ENCODE results near the gene ALAD.
"Not testable (repeated sequence)": the region's sequence is repeated elsewhere in the genome, so short reads cannot be mapped to it uniquely, and the experiment has no call there.

ALAD gene

GRCh38 chr9:113401027-113401792 is at the start of gene ALAD:
ALAD (minus strand) TSS chr9:113401284; CDS start chr9:113393559, 7,725 bp downstream.
- no peak for FAIRE-seq

GRCh38 chr9:113449376-113449775 is 48.3 kb upstream of the ALAD start:
- no peak for FAIRE-seq

DNA sequence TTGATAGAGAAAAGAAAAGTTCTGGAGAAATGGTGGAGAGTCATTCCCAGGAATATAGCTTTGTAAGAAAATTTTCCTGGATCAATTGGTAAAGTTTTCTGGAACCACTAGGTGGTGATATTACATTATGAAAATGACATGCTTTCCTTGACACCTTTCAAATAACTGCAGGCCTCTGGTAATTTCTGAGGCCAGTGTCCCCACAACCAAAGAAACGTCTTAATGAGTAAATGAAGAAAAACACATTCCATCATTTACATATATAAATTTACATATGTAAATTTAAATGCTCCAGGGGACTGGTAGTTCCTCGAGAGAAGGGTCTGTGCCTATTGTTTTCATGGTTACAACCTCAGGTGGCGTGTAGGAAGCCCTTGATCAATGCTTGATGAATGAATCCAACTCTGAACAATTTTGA is 45.2 kb upstream of the ALAD start:
- peak; percentile 97 for FAIRE-seq

GRCh38 chr9:113444736-113445135 is 43.7 kb upstream of the ALAD start:
- FAIRE-seq, result no peak

DNA sequence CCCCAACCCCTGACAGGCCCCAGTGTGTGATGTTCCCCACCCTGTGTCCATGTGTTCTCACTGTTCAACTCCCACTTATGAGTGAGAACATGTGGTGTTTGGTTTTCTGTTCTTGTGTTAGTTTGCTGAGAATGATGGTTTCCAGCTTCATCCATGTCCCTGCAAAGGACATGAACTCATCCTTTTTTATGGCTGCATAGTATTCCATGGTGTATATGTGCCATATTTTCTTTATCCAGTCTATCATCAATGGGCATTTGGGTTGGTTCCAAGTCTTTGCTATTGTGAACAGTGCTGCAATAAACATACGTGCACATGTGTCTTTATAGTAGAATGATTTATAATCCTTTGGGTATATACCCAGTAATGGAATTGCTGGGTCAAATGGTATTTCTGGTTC is 36.6 kb upstream of the ALAD start:
- FAIRE-seq, result not testable (repeated sequence)

GRCh38 chr9:113436728-113437515 is 35.8 kb upstream of the ALAD start:
- FAIRE-seq, result no peak

- no peak for FAIRE-seq
These were observed 30.1 kb upstream of the ALAD start for GRCh38 chr9:113431191-113431590.

DNA sequence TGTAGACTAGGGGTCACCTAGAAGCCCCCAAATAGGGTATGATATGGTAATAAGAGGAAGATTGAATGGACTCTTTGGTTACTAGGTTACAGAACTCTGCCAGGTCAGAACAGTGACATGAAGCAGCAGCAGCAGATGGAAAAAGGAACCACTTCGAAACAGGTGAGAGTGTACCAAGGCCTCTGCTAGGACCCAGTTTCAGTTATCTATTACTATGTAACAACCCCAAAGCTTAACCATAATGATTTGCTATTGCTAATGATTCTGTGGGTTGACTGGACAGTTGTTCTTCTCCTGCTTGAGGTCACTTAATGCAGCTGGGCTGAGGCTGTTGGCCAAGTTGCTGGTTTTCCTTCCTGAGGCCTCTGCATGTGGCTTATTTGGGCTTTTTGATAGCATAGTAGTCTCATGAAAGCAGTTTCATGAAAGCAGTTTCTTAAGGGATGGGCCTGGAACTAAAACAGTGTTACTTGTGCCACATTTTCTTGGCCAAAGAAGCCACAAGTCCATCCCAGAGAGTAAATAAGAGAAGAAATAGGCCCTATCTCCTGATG is 27.1 kb upstream of the ALAD start:
- no peak for FAIRE-seq

- no peak for FAIRE-seq
These were observed 26.5 kb upstream of the ALAD start for GRCh38 chr9:113427629-113428028.

- FAIRE-seq, result no peak
These were observed 25.6 kb upstream of the ALAD start for GRCh38 chr9:113426701-113427100.

DNA sequence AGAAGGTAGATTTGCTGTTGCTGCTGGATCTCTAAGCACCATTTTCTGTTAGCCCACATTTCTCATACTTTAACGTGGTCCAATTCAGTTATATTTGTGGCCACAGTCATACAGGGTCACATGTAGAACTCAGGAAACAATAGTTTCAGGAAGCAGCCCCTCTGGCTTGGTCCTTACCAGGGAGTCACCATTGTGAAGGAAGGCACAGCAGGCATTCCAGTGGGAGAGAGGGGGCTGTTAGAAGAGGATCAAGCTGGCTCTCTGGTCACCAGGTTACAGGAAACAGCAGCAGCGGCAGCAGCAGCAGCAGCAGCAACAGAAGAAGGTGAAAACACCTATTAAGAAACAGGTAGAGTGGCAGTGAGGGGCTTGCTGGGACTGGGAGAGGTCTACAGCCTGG is 24.0 kb upstream of the ALAD start:
- no peak for FAIRE-seq

GRCh38 chr9:113421726-113422125 is 20.6 kb upstream of the ALAD start:
- FAIRE-seq, result no peak

GRCh38 chr9:113417370-113417769 is 16.3 kb upstream of the ALAD start:
- no peak for FAIRE-seq

DNA sequence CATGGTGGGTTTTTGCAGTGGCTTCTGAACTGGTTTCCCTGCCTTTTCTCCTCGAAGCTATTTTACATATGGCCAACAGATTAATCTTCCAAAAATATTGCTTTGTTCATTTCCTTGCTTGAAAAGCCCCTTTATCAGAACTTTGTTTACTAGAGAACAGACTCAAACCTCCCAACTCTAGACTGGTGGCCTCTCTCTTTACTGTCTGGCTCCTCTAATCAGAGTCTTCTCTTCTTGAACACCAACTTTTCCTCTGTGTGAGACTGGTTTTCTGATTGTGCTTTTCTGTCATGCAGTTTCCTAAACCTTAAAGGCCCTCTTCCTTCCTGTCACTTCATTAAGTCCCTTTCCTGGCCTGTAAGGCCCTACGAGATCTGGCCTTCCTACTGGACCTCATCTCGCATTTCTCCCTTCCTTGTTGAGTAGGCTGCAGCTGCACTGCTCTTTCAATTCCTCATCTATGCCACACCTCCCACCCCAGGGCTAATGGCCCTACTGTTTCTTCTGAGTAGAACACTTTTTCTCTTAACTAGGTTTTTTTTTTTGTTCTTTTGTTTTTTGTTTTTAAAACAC is 15.2 kb upstream of the ALAD start:
- FAIRE-seq, result no peak

DNA sequence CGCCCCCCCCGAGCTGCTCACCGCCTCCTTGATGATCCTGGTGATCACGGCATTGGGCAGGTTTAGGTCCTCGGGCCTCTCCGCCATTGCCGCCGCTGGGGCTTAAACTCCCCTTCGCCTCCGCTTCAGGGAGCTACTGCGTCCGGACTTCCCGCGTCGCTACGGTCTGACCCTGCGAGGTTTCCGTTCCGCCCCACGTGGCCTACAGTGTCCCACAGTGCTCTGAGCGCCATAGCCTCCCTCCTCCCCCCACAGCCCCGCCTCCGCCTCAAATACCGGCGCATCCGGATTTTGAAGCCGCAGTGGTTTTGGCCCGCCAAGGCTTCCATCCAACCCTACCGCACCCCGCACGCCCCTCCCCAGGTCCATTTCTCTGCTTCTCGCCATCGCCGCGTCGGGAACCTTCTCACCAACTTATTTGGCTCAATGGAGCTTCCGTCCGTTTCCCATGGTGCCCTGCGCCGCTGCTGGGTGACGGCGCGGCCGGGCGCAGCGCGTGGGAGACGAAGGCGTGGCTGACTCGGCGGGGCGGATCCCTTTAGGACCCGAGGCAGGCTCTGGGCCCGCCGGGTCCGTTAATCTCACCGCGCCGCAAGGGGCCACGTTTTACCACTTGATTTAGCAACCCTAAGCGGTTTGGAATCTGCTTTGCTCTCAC is 9.3 kb upstream of the ALAD start, which contains the start of the genes C9orf43 and POLE3:
TSS of gene C9orf43 (plus strand) at position 541 of the 658 bp plus-strand sequence. CDS start 2,747 bp downstream, outside the sequence.
TSS of gene POLE3 (minus strand) at position 469 of the 658 bp plus-strand sequence. CDS start at position 87, 382 bp downstream.
- FAIRE-seq, result no peak

DNA sequence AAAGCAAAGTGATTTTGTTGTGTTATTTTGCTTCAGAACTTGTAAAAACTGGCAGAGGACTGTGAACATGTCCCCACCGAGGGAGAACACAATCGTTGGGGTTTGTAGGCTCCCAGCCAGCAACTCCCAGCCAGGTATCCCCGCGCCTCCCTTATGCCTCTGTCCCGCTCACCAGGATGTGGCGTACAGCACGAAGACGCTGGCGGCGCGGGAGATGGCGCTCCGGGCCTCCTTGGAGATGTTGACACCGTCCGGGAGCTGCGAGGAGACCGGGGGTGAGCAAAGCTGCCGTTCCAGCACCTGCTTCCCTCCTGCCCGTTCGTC is 8.8 kb upstream of the ALAD start:
- FAIRE-seq, result no peak

DNA sequence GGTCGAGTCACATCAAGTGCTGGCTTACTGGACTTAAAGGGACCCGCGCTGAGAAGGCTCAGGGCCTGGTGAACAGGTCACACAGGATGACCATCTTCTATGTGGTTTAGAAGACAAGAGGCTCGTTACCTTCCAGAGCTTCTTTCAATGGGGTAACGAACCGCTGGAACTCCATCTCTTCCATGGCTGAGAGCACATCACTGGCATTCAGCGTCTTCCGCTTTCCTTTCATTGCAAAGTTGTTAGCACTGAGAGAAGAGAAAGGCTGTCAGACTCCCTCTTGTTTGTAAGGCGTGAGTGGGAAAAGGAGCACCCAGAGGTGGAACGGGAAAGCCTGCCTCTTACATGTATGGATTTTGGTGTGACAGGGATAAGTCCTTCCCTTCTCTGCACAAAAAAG is 8.4 kb upstream of the ALAD start:
- no peak for FAIRE-seq

DNA sequence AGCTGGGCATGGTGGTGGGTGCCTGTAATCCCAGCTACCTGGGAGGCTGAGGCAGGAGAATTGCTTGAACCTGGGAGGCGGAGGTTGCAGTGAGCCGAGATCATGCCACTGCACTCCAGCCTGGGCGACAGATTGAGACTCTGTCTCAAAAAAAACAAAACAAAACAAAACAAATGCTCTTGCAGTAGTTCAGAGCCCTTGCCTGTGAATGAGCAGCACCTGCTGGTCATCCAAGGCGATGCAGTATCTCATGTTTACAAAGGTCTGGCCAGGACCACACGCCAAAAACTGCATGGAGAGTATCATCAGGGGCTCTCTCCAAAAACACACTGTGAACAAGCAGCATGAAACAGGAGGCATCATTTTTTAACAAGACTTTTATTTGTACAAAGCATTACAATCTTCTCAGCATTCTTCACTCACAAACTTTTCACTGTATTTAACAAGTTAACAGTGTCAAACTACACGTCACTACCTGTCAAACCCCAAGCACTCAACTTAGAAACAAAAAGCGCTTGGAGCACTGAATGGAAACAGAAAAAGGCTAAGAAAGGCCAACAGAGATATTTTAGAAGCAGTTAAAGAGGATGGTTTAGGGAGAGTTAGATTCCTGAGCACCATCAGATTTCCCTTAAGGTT is 5.9 kb upstream of the ALAD start:
- not testable (repeated sequence) for FAIRE-seq

DNA sequence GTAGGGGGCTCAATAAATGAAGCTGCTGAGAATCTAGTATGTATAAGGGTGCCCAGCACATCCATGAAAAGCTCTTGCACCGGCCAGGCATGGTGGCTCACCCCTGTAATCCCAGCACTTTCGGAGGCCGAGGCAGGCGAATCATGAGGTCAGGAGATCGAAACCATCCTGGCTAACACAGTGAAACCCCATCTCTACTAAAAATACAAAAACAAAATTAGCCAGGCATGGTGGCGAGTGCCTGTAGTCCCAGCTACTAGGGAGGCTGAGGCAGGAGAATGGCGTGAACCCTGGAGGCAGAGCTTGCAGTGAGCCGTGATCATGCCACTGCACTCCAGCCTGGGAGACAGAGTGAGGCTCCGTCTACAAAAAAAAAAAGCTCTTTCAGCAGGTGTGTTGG is 5.3 kb upstream of the ALAD start:
- FAIRE-seq, result not testable (repeated sequence)

DNA sequence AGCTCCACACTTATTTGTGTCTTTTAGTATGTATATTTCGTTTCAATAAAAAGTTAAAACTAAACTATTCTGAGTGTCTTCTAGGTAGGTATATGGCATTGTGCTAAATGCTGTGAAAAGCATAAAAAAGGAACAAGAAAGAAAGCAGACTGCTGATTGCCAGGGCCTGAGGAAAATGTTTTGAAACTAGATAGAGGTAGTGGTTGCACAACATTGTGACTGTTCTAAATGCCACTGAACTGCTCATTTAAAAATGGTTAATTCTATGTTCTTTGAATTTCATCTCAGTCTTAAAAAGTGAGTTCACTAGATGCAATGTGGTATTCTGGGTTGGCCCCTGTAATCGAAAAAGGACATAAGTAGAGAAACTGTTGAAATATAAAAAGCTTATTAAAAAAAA is 2.6 kb upstream of the ALAD start:
- FAIRE-seq, result no peak

DNA sequence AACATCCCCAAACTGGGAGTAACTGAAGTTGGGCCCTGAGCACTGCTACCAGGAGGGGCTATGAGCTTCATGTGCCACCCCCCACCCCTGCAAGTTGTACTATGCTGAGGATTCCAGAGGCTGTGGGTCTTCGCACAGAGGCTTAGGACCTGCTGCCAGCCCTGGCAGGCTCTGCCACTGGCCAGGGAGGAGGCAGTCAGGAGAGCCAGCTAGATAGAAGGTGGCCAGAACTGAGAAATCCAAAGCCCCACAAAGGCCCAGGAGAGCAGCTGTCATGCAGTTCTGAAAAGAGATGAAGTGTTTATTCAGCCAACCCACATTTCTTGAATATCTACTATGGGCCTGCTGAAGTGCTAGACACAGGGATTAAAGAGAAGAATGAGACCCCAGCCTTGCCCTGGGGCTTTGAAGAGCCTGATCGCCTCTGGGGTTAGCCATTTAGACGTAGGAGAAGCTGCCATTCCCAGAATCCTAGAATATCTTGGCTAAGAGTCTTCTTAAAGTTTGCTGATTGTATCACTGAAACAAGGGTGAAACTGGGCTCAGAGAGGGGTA is 1.4 kb downstream of the ALAD start:
- FAIRE-seq, result no peak

- FAIRE-seq, result no peak
These were observed 2.3 kb downstream of the ALAD start for GRCh38 chr9:113398796-113399195.
